GM21390 (cell line): ENCODE data around the gene KIF6.
"Not testable (repeated sequence)": the region's sequence is repeated elsewhere in the genome, so short reads cannot be mapped to it uniquely, and the experiment has no call there.

Experiments
- ATAC-seq: cut with Tn5 transposase; IDR thresholded peaks from one replicate; pipeline ENCODE4 v1.9.1; 2021; ENCODE audit not compliant: unreplicated experiment

KIF6 gene

DNA sequence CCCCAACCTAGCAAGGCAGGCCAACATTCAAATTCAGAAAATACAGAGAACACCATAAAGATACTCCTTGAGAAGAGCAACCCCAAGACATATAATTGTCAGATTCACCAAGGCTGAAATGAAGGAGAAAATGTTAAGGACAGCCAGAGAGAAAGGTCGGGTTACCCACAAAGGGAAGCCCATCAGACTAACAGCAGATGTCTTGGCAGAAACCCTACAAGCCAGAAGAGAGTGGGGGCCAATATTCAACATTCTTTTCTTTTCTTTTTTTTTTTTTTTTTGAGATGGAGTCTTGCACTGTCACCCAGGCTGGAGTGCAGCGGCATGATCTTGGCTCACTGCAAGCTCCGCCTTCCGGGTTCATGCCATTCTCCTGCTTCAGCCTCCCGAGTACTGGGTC is 215.4 kb downstream of the KIF6 start:
- ATAC-seq = not testable (repeated sequence)

GRCh38 chr6:39508515-39508914 is 216.7 kb downstream of the KIF6 start:
- ATAC-seq = no peak

GRCh38 chr6:39507331-39507998 is 217.7 kb downstream of the KIF6 start:
- ATAC-seq = no peak

- ATAC-seq = not testable (repeated sequence)
Measured at GRCh38 chr6:39502362-39502955, 222.7 kb downstream of the KIF6 start.

DNA sequence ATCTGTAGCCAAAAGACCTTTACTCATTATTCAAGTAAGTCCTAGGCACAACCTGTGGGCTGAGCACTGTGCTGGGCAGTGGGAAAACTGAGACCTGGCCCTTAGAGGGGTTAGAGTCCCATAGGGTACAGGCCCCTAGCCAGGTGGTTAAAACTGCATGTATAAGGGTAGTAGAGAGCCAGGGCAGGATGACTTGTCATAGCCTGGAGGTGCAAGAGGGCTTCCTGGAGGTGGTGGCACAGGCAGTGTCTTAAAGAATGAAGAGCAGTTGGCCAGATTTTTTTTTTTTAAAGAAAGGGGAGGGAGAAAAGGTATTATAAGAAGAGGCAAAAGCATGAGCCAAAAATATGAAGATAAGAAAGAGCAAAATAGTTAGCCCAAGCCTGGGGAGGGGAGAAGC is 226.2 kb downstream of the KIF6 start:
- ATAC-seq = no peak

DNA sequence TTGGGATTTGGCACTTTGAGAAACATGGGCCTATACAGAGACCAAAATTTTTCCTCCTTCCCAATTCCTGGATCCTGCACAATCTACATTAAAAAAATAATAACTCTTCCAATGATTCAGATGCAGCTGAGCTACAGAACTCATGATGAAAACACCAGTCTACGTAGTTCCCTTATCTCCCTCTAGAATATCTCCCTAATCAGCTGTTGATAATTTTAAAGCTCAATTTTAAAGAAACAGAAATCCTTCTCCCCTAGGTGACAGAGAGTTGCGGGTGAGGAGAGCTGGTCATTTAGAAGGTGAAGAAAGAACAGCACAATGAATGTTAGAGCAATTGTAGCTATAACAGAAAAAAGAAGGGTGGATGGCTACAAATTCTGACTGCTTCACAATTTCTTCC is 227.1 kb downstream of the KIF6 start:
- no peak for ATAC-seq

- no peak for ATAC-seq
Measured at GRCh38 chr6:39496915-39497314, 228.3 kb downstream of the KIF6 start.

DNA sequence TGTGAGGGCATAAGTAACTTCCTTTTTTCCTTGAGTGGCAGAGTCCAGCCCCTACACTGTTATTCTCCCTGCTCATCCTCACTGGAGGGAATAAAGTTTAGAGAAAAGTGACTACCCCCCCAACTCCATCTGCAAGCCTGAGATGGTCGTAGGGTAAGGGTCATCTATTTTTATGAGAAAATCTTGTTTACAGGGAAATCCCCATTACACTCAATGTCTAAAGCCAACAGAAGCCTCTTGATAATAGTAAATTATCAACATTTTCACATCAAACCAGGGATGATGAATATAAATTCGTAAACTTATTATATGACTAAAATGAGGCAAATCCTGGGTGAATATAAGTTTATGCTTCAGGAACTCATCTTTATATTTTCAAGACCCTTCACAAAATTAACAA is 228.8 kb downstream of the KIF6 start:
- ATAC-seq = no peak

DNA sequence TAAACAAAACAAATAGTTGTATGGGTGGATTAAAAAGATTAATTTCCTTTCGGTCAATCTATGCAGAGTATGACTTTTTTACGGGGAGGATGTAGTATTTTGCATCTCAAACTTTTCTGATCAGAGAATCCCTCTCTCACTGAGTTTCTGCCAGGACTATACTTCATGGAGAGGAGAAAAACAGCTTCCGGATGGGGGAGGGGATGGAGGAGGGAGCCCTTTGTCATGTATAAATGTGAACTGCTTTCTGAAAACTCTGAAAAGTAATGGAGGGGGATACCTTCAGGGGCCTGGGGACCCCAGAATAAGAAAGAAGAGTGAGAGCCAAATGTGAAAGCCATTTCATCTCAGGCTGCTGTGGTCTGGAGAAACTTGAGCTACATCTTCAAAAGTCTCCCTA is 229.6 kb downstream of the KIF6 start:
- ATAC-seq = no peak

GRCh38 chr6:39494998-39495397 is 230.2 kb downstream of the KIF6 start:
- ATAC-seq = no peak

GRCh38 chr6:39493777-39494176 is 231.4 kb downstream of the KIF6 start:
- no peak for ATAC-seq

DNA sequence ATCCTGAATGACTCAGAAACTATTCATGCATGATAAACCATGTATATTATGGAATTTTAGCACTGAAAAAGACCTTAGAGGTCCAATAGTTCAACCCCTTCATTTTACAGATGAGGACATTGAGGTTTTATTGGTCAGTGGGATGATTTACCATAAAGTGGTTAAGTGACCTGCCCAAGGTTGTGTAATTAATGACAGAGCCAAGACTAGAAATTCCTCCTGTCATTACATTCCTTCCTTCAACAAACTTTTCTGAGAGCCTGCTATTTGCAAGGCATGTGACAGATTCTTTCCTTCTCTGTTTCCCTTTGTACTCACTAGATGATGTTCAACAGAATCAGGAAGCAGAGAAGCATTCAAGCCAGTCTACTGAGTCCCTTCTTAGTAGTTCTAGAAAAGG is 232.0 kb downstream of the KIF6 start:
- no peak for ATAC-seq

- no peak for ATAC-seq
Measured at GRCh38 chr6:39490108-39490507, 235.1 kb downstream of the KIF6 start.

- ATAC-seq = no peak
Measured at GRCh38 chr6:39488255-39488879, 236.8 kb downstream of the KIF6 start.

DNA sequence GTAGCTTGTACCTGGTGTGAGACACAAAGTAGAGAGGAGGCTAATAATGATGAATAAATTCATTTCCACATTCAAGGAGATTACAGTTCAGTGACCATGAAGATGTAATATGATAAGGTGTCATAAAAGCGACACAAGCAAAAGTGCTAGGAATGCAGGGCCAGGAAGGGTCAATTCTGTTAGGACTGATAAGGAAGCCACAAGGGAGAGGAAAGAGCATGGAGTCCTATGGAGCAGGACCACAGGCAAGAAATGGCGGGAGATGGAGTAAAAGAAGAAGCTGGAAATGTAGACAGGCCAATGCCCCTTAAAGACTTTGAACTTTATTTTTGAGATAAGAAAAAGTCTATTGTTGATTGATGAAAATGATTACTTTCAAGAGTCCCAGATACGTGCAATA is 240.9 kb downstream of the KIF6 start:
- ATAC-seq = no peak

DNA sequence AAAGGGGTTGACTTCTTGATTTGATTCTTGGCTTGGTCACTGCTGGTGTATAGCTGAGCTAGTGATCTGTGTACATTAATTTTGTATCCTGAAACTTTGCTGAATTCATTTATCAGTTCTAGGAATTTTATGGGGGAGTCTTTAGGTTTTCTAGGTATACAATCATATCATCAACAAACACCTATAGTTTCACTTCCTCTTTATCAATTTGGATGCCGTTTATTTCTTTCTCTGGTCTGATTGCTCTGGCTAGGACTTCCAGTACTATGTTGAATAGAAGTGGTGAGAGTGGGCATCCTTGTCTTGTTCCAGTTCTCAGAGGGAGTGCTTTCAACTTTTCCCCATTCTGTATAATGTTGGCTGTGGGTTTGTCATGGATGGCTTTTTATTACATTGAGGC is 245.4 kb downstream of the KIF6 start:
- not testable (repeated sequence) for ATAC-seq

DNA sequence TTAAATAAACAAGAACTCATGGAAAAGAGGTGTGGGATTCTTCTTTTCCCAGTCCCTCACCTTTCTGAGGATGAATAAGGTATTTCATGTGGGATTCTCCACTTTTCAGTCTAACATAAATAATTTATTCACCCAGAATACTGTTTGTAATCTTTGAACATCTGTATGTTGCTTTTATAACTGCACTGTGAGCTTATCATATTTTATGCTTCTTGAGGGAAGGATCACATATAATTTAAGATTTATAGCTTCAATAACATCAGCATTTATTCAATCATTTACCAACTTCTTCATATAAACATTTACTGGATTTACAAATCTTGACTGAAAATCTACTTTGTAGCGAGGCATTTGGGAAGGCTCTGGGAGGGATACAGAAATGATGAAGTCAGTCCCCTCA is 248.5 kb downstream of the KIF6 start:
- no peak for ATAC-seq

DNA sequence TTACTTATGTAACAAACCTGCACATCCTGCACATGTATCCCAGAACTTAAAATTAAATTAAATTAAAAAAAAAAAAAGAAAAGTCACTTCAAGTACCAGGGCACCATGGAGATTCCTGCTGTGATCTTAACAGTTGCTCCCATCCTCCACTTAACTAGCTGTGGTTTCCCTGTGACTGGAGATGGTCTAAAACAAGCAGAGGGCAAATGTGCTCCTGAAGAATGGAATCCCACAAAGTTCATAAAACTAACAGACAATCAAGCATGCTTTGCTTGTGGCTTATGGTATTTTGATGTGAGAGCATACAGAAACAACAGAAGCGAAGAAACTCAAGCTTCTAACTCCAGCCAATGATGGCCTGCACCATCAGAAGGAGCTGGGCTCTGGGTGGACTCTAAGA is 249.1 kb downstream of the KIF6 start:
- no peak for ATAC-seq

DNA sequence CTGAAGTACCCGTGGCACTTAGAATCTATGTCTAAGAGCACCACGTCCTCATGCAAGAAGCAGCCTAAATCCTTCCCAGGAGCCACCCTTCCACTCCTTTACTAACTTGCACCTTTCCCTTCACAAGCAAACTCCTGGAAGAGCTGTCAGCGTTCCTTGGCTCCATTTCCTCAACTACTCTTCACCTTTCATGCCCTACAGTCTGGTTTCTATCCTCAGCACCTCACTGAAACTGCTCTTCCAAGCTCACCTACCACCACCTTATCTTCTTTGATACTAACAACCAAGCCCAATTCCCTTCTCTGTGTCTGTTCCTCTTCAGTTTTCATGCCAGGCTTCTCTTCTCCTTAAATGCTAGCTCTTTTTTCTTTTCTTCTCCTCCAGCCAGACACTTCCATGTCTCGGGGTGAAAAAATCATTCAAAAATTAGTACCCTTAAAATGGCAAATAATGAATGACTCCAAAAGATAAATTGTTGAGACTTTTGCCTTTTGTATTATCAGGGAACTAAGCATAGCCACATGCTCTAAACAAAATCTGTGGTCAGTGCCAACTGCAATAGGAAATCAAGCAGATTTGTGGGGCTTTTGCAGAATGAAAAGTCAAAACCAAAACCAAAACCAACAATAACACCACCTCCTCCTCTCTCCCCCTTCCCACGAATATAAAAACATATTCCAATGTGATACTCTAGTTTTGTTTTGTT is 253.1 kb downstream of the KIF6 start:
- ATAC-seq = peak; percentile 65

DNA sequence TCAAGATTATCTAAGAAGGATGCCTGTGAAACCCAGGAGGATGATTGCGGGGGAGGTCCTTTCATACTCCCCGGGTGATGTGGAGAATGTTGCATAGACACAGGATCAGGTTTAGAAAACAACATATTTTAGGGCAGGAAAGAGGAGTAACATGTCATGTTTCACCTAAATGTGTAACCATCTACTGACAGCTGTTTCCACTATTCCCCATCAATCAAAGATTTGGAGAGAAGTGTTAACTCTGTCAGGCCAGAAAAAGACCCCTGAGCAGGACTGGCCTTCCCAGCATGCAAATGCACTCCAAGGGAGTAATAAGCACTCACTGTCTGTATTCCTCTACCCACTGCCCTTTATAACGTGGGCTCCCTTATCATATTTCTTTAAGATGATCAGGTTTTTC is 254.7 kb downstream of the KIF6 start:
- ATAC-seq = no peak

GRCh38 chr6:39468385-39468784 is 256.8 kb downstream of the KIF6 start:
- ATAC-seq = no peak

DNA sequence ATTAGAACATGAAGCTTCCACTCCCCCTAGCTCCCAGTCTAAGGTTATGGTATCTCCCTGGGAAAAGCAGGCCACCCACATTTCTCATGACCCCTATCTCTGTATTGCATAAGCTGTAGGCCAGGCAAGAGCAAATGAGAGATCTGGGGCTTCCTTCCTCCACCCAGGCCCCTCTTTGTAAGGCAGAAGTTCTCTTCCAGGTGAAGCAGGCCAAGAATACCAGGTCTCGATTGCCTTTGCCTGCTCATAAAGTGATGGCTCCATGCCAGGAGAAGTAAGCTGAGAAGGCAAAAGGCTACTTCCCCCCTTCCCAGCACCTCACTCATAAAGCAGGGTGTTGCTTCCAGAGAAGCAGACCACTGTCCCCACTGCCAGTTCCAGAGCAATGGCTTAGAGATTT is 258.6 kb downstream of the KIF6 start:
- no peak for ATAC-seq
